Stomach (tissue), 4 donors: ENCODE data around the gene ZC3H12D.

Source experiments
- CTCF ChIP-seq, 7 experiments: fragments of 450-650 bp in 4 of 7; fragments of 200-600 bp in 3 of 7; sonication (generic) in 3 of 7; IDR thresholded peaks; one replicate each; pipeline ENCODE4 v1.5.1; 2016 to 2019; ENCODE audit warnings: antibody characterized with exemption in 7 of 7, control low read depth in 2 of 7, mild to moderate bottlenecking in 1 of 7
- EP300 ChIP-seq: sonication (generic); formaldehyde crosslinking; IDR thresholded peaks from one replicate; pipeline ENCODE4 v1.6.1; 2017; ENCODE audit warnings: antibody characterized with exemption
- POLR2A ChIP-seq, 4 donors: fragments of 450-650 bp; IDR thresholded peaks; one replicate each; pipeline ENCODE4 v1.6.1; 2016; ENCODE audit warnings: antibody characterized with exemption in 4 of 4, control low read depth in 2 of 4, mild to moderate bottlenecking in 1 of 4, moderate library complexity in 1 of 4
- POLR2AphosphoS5 ChIP-seq, 3 donors: sonication (generic); formaldehyde crosslinking; IDR thresholded peaks; one replicate each; pipeline ENCODE4 v1.6.1; 2016; ENCODE audit warnings: antibody characterized with exemption in 3 of 3

- TF ChIP-seq CTCF (IDR thresholded peaks at IDR 0.05) = no peak
- no peak for TF ChIP-seq POLR2AphosphoS5 (IDR thresholded peaks at IDR 0.05)
- TF ChIP-seq POLR2A (IDR thresholded peaks at IDR 0.05) = no peak
- TF ChIP-seq EP300 = no peak
Measured at GRCh38 chr6:149433881-149434280, 50.9 kb downstream of the ZC3H12D start.
